HepG2 (cell line): Measurements from ENCODE around the gene SPATC1L. TPM values are rescaled to one million over a fixed set of nuclear protein-coding genes. Genes with fewer than 3 reads are reported as not detected.

ENCODE experiments used
- ATAC-seq: fragments of 200-7000 bp; cut with Tn5 transposase; 3 replicates; pipeline ENCODE4 v1.9.1; 2020; ENCODE audit warnings: mild to moderate bottlenecking, moderate library complexity
- BruUV-seq: library from RNA; stranded (reverse); fragments of 400-500 nt; replicated peaks from 2 replicates; lab custom pipeline; 2021; lab: Mats Ljungman, UMichigan
- CTCF ChIA-PET: fragments of 300-600 bp; formaldehyde crosslinking; extraction: SDS; loops from one replicate; lab custom pipeline; 2021; ENCODE audit warnings: low total read pairs, inconsistent platforms, low intra/inter-chr PET ratio; lab: Yijun Ruan, JAX
- POLR2A ChIA-PET: fragments of 350-600 bp; sonication (Branson Sonifier 250); formaldehyde crosslinking; loops from one replicate; lab custom pipeline; 2020; ENCODE audit warnings: antibody characterized with exemption, inconsistent platforms; lab: Yijun Ruan, JAX
- DNase-seq: peaks from one replicate; pipeline ENCODE4 v3.0.0-alpha.2; 2015; ENCODE audit warnings: low spot score
- FAIRE-seq: peaks from 3 replicates; lab custom pipeline; 2011; peaks lifted over from hg19 to GRCh38; lab: Jason Lieb, UNC
- H2AFZ ChIP-seq: one replicate; pipeline ENCODE4 v1.6.1; 2011; ENCODE audit warnings: low read length, inconsistent platforms
- H3K27ac ChIP-seq: fragments of 300-600 bp; 3 replicates; pipeline ENCODE4 v1.8.0; 2011; ENCODE audit warnings: mixed run types, mild to moderate bottlenecking, mixed read lengths, low read length, inconsistent platforms; ENCODE audit not compliant: insufficient read depth; ENCODE audit errors: extremely low read length
- H3K27me3 ChIP-seq, 2 experiments: fragments of 200-600 bp in 1 of 2; 2 replicates in 1 of 2; 3 replicates in 1 of 2; pipeline versions ENCODE4 v1.6.0 to v1.8.0; 2011; ENCODE audit warnings: low read length in 2 of 2, mild to moderate bottlenecking in 2 of 2, moderate library complexity in 2 of 2, inconsistent platforms in 1 of 2; ENCODE audit not compliant: insufficient read depth in 2 of 2, control insufficient read depth in 1 of 2
- H3K36me3 ChIP-seq, 2 experiments: fragments of 200-600 bp in 1 of 2; replicated peaks in 1 of 2; 2 replicates in 1 of 2; 3 replicates in 1 of 2; pipeline versions ENCODE4 v1.5.1 to v1.8.0; 2011; ENCODE audit warnings: low read length in 2 of 2, inconsistent platforms in 1 of 2; ENCODE audit not compliant: insufficient read depth in 2 of 2, control insufficient read depth in 1 of 2
- H3K4me1 ChIP-seq: 2 replicates; pipeline ENCODE4 v1.5.1; 2012; ENCODE audit warnings: low read length, inconsistent platforms; ENCODE audit not compliant: insufficient read depth
- H3K4me2 ChIP-seq: 2 replicates; pipeline ENCODE4 v1.6.0; 2011; ENCODE audit warnings: low read depth, low read length, inconsistent platforms
- H3K4me3 ChIP-seq, 3 experiments: fragments of 200-600 bp in 1 of 3; sonication (generic), shearing (Covaris generic) in 1 of 3; replicated peaks in 1 of 3; 2 replicates each; pipeline ENCODE4 v1.5.1; 2011 to 2016; ENCODE audit warnings: low read length in 3 of 3, inconsistent platforms in 2 of 3, low read depth in 2 of 3, mild to moderate bottlenecking in 2 of 3, control low read depth in 1 of 3, mixed read lengths in 1 of 3; ENCODE audit not compliant: insufficient read depth in 1 of 3
- H3K79me2 ChIP-seq: one replicate; pipeline ENCODE4 v1.6.1; 2011; ENCODE audit warnings: low read length, inconsistent platforms; ENCODE audit not compliant: insufficient read depth
- H3K9ac ChIP-seq: 2 replicates; pipeline ENCODE4 v1.6.0; 2011; ENCODE audit warnings: mild to moderate bottlenecking, low read depth, low read length, inconsistent platforms; ENCODE audit not compliant: insufficient read depth
- H3K9me3 ChIP-seq: 2 replicates; pipeline ENCODE4 v1.5.1; 2012; ENCODE audit warnings: mild to moderate bottlenecking, low read length
- H4K20me1 ChIP-seq: 2 replicates; pipeline ENCODE4 v1.6.0; 2011; ENCODE audit warnings: inconsistent platforms, mild to moderate bottlenecking, low read length, moderate library complexity; ENCODE audit not compliant: insufficient read depth
- FOXO1 ChIP-seq: sonication (generic); formaldehyde crosslinking; IDR thresholded peaks from 2 replicates; pipeline ENCODE4 v1.4.0; 2020; ENCODE audit warnings: missing genetic modification reagents
- GZF1 ChIP-seq: sonication (generic); formaldehyde crosslinking; IDR thresholded peaks from 2 replicates; pipeline ENCODE4 v1.5.1; 2020; ENCODE audit warnings: mild to moderate bottlenecking, missing genetic modification reagents
- KDM1A ChIP-seq: IDR thresholded peaks from 2 replicates; pipeline ENCODE4 v1.6.1; 2016; ENCODE audit warnings: missing compliant biosample characterization
- MNT ChIP-seq: fragments of 450-650 bp; IDR thresholded peaks from 2 replicates; pipeline ENCODE4 v1.6.1; 2016
- PRDM15 ChIP-seq: sonication (generic); formaldehyde crosslinking; IDR thresholded peaks from 2 replicates; pipeline ENCODE4 v1.4.0; 2020; ENCODE audit warnings: missing genetic modification reagents
- RBM22 ChIP-seq: fragments of 200-400 bp; formaldehyde crosslinking; optimal IDR thresholded peaks from 2 replicates; pipeline ENCODE3; 2017; ENCODE audit warnings: mild to moderate bottlenecking, low read length, moderate library complexity
- ZNF20 ChIP-seq: sonication (generic); formaldehyde crosslinking; IDR thresholded peaks from 2 replicates; pipeline ENCODE4 v1.4.0; 2020; ENCODE audit warnings: mild to moderate bottlenecking, moderate library complexity, missing genetic modification reagents
- ZNF318 ChIP-seq: sonication (generic); formaldehyde crosslinking; IDR thresholded peaks from 2 replicates; pipeline ENCODE4 v1.4.0; 2020; ENCODE audit warnings: mild to moderate bottlenecking, missing genetic modification reagents
- ZSCAN12 ChIP-seq: sonication (generic); formaldehyde crosslinking; IDR thresholded peaks from 2 replicates; pipeline ENCODE4 v1.9.0; 2021; ENCODE audit warnings: mild to moderate bottlenecking, missing genetic modification reagents
- WGBS: methylation state at CpG from one replicate; pipeline ENCODE4 v1.1.6; 2017; ENCODE audit warnings: low lambda C conversion rate; 5-methylcytosine and 5-hydroxymethylcytosine counted together
- in situ Hi-C: cut with HindIII; loops from 2 replicates; pipeline ENCODE4 v1.10.0; 2017; ENCODE audit warnings: low pct_unique_long_range_greater_than_20kb; ENCODE audit not compliant: extremely low pct_ligation_motif_present
- intact Hi-C: fragments of 100-400 bp; cut with micrococcal nuclease; formaldehyde crosslinking; loops from one replicate; pipeline ENCODE4 v1.10.0; 2022; ENCODE audit not compliant: unreplicated experiment
- polyA plus RNA-seq, 8 experiments: library from polyadenylated mRNA; depleted of rRNA in 3 of 8; stranded (reverse) in 7 of 8; unstranded in 1 of 8; fragments of >200 nt; fragmentation: Illumina TruSeq in 4 of 8; extraction: Trizol in 4 of 8; gene quantifications; 2 replicates each; pipeline versions ENCODE4 v1.2.1 to v1.2.3, GENCODE V29; 2011 to 2016; ENCODE audit warnings: low read depth in 4 of 8, missing spikeins in 1 of 8, mixed read lengths in 1 of 8; ENCODE audit not compliant: insufficient read depth in 1 of 8
- total RNA-seq, 5 experiments: library from RNA; depleted of rRNA; stranded (reverse); fragments of >200 nt; fragmentation: Illumina TruSeq; extraction: Trizol; gene quantifications; 2 replicates each; pipeline ENCODE4 v1.2.3, GENCODE V29; 2016; ENCODE audit warnings: low read depth in 1 of 5

The SPATC1L gene
- total and polyA plus RNA-seq, 2 of the 13 experiments (the other 11 are each of a cell fraction or from before 2014, with no cell fraction given): 1.4 to 3.3 TPM

- Histone ChIP-seq H3K4me3 (no peak overlapping the region), H4K20me1 (peaks cover 36% of the 10 kb centered on the region), H3K27me3 (no peaks in the 10 kb centered on the region), H3K4me2 (no peak overlapping the region), H3K27ac (no peak overlapping the region), H3K79me2 (peaks cover 79% of the 10 kb centered on the region), H3K9ac (no peak overlapping the region), H3K4me1 (peaks cover 35% of the 10 kb centered on the region), H2AFZ (no peak overlapping the region), H3K9me3 (no peaks in the 10 kb centered on the region), H3K36me3 (peaks cover 10 to 44% of the 10 kb centered on the region in 2 experiments)
- TF ChIP-seq FOXO1 (CRISPR knock-in tag) (no peak), KDM1A (no peak), RBM22 (no peak), MNT (peak; percentile 60), ZNF20 (CRISPR knock-in tag) (no peak), PRDM15 (CRISPR knock-in tag) (no peak), ZNF318 (no peak), ZSCAN12 (CRISPR knock-in tag) (no peak), GZF1 (CRISPR knock-in tag) (no peak)
- BruUV-seq: no TSS peak
- ChIA-PET CTCF (no interaction called here), POLR2A (no interaction called here)
- intact Hi-C loops (loop anchor here (10.0 kb wide), 1 partner anchor 62 kb away; the partner anchor contains the start of genes MCM3AP and YBEY), in situ Hi-C loops (no loop called here)
- over 99% methylated on average over 7 of the region's 7 CpGs for WGBS
- ATAC-seq: no peak
- no peak for FAIRE-seq
- no peak for DNase-seq
Observed at GRCh38 chr21:46223217-46223616, 39.0 kb upstream of the SPATC1L start.
